NCI-H82 (cell line): ENCODE measurements around the gene CFAP65.

ENCODE experiments used
- DNase-seq: peaks from one replicate; lab custom pipeline; 2025; lab: John Stamatoyannopoulos, UW

Gene CFAP65

GRCh38 chr2:218963601-218964000 lies 77.7 kb downstream of the CFAP65 start:
- peak; percentile 98 for DNase-seq

DNA sequence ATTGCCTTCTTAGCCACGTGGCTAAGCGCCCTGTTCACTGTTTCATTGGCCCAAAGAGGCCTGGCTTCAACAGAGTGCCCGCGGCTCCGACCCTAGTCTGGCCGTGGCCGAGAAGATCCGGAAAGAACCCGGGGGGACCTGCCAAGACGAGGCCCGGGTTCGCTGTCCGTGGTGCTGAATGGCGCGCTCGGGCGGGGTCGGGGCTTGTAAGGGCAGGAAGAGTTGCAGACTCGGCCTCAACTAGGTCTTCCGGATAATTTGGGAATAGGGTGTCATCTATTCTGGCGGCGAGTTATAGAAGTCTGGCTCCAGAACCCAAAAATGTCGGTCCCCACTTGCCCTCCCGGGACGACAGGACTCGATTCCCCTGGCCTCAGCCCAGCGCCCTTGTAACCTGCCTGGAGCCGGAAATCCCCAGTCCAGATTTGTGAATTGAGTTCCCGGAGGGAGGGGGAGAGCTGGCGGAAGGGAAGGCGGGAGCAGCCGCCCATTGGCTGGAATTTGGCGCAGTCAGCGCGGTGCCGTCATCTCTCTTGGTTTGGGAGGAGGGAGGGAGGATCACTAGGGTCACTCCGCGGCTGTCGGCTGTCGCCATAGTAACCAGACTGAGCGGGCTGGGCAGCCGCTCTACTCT lies 78.3 kb downstream of the CFAP65 start:
- peak; percentile 99 for DNase-seq

GRCh38 chr2:218961651-218962570 lies 79.4 kb downstream of the CFAP65 start:
- DNase-seq, result peak; percentile 87

- no peak for DNase-seq
Measured at GRCh38 chr2:218961229-218961628, 80.1 kb downstream of the CFAP65 start.

- peak; percentile 74 for DNase-seq
Measured at GRCh38 chr2:218960309-218961165, 80.8 kb downstream of the CFAP65 start.

GRCh38 chr2:218959761-218960308 lies 81.5 kb downstream of the CFAP65 start:
- peak; percentile 66 for DNase-seq

GRCh38 chr2:218959141-218959731 lies 82.1 kb downstream of the CFAP65 start, which contains the start of gene CDK5R2:
Gene CDK5R2, plus strand, starts transcription at chr2:218959666. Its CDS starts 155 bp downstream, at chr2:218959821.
- DNase-seq, result peak; percentile 99

DNA sequence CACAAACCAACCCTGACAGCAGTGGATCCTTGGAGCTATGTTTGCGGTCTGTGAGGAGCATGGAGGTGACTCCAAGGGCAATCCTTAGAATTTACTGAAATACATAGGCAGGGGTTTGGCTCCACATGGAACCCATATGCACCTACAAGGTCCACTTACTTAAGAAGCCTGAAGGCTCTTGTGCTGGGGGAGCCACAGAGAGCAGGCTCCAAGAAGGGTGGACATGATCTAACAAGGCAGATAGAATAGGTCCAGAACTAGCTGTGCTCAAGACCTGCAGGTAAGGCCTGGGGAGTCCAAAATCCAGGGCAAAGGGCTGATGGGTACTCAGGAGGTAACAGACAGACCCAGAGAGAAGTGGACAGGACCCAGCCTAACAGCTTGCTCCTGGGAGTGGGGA lies 83.0 kb downstream of the CFAP65 start:
- DNase-seq, result no peak

DNA sequence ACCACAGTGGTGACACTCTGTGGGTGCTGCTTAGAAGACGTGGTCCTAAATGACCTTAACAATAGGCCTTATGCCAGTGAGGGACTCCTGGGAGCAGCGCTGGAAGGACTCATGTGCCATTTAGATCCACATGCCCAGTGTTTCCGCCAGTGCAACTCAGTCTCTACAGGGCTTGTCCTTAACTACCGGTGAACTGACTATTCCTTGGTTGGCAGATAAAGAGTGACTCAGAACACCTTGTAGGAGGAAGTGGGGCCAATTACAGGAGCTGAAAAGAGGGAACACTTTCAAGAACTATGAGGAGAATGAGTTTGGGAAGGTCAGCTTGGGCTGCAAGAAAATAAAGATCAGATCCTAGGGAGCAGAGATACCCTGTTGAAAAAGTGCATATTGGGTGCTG lies 83.6 kb downstream of the CFAP65 start:
- no peak for DNase-seq

GRCh38 chr2:218956039-218956438 lies 85.3 kb downstream of the CFAP65 start:
- DNase-seq, result peak; percentile 17

DNA sequence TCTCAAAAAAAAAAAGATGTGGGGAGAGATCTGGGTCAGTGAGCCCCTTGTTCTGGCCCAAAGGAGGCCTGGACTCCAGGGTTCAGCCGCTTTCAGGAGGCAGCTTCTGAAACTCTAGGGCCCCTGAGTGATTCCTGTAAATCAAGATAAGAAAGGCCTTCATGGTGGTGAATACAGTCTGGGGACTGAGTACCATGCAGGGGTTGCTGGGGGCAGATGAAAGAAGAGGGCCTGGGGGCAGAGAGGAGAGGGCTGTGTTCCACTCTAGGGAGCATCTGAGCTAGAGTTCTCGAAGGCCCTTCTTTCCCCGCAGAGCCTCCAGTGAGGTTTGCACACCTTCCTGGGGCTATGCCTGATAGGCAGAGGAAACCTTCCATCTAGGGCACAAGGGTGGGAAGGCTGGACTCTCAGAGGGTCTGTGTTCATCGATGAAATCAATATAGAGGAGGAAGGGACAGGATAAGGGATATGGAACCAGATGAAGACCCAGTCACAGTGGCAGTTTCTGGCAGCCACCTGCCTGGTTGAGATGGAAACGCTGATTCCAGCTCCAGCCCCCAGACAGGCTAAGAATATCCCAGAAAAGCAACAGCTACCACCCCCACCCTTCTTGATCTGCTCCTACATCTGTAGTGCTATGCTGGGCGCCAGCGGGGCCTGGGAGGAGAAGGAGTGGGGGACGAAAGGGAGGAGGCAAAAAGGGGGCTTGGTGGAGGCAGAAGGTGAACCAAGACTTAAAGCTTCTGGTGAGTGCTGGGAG lies 86.6 kb downstream of the CFAP65 start:
- peak; percentile 36 for DNase-seq

DNA sequence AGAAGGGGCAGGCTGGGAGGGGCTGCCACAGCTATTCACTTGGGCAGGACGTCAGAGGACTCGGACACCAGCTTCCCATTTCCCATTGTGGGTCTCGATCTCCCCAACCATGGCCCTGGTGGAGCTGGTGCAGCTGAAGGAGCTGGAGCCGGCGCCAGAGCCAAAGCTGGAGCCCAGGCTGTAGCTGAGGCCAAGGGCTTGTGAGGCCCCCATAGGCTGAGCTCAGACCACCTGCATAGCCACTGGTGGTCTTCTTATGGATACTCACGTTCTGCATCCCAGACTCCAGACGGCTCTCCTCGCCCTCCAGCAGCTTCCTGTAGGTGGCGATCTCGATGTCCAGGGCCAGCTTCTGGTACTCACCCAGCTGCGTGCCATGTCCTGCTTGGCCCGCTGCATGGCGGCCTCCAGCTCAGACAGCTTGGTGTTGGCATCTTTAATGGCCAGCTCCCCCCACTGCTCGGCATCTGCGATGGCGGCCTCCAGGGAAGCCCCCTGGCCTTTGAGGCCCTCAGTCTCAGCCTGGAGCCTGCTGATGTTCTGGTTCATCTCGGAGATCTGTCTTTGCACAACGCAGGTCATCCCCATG lies 87.9 kb downstream of the CFAP65 start:
- DNase-seq, result peak; percentile 15
